ENCODE results near the gene RAP1GAP2.
A peak's percentile ranks its signal among the peaks of the same experiment; 100 is the strongest.

The RAP1GAP2 gene

DNA sequence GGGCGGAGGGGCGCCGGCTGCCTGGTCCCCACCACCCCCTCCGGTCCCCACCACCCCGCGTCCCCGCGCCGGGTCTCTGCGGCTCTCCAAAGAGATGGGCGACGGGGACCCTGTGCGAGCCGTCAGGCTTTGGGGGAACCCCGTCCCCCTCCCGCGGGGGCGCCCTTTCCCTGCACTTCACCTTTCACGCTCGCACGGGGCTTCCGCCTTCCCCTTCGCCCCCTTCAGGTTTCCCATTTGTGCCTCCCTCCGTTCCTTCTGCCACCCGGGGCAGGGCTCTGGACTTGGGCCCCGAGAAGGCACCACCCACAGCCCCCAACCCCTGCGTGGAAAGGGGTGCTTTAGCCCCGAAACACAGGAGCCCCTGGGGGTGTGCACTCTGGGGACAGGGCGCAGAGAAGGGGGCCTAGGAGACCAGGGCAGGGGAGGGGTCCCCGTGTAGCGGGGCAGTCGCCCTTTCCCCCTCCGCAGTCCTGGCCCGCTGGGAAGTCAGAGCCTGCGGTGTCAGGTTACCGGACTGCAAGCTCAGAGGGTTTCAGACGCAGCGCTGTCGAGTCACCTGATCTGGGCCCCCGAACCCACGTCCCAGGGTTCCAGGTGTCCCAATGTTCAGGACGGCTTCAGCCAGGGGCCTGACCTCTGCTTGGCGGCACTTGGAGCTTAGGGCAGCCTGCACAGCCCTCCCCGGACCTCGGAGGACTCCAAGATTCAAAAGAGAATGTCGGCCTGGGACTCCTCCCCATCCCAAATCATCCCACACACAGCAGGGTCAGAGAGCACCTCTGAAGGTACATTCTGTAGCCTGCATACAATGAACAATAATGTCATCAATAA lies 40.1 kb upstream of the RAP1GAP2 start:
- Histone ChIP-seq H3K9me3 (no peaks in the 10 kb centered on the region), H3K36me3 (no peaks in the 10 kb centered on the region), H3K4me1 (no peaks in the 10 kb centered on the region), H3K27me3 (peaks cover 21% of the 10 kb centered on the region), H3K4me3 (ENCODE audit: low read depth, low read length) (no peak overlapping the region)
- TF ChIP-seq, protein P1, sequence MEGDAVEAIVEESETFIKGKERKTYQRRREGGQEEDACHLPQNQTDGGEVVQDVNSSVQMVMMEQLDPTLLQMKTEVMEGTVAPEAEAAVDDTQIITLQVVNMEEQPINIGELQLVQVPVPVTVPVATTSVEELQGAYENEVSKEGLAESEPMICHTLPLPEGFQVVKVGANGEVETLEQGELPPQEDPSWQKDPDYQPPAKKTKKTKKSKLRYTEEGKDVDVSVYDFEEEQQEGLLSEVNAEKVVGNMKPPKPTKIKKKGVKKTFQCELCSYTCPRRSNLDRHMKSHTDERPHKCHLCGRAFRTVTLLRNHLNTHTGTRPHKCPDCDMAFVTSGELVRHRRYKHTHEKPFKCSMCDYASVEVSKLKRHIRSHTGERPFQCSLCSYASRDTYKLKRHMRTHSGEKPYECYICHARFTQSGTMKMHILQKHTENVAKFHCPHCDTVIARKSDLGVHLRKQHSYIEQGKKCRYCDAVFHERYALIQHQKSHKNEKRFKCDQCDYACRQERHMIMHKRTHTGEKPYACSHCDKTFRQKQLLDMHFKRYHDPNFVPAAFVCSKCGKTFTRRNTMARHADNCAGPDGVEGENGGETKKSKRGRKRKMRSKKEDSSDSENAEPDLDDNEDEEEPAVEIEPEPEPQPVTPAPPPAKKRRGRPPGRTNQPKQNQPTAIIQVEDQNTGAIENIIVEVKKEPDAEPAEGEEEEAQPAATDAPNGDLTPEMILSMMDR (IDR thresholded peaks at IDR 0.05; ENCODE audit: low read depth, low read length), result no peak
- no peak for DNase-seq

DNA sequence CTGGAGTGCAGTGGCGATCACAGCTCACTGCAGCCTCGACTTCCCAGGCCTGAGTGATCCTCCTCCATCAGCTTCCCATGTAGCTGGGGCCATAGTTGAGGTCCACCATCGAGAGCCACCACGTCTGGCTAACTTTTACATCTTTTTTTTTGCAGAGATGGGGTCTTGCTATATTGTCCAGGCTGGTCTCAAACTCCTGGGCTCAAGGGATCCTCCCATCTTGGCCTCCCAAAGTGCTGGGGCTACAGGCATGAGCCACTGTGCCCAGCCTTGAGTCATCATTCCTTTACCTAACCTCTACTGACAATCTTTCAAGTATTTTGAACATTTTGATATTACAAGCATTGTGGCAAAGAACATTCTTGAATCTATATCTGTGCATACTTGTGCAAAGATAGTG lies 37.4 kb upstream of the RAP1GAP2 start:
- Histone ChIP-seq H3K27me3 (peaks cover 21% of the 10 kb centered on the region), H3K4me3 (ENCODE audit: low read depth, low read length) (no peak overlapping the region), H3K4me1 (no peaks in the 10 kb centered on the region), H3K36me3 (no peaks in the 10 kb centered on the region), H3K9me3 (no peaks in the 10 kb centered on the region)
- TF ChIP-seq, protein P1 (IDR thresholded peaks at IDR 0.05; ENCODE audit: low read depth, low read length), result no peak
- DNase-seq, result no peak

DNA sequence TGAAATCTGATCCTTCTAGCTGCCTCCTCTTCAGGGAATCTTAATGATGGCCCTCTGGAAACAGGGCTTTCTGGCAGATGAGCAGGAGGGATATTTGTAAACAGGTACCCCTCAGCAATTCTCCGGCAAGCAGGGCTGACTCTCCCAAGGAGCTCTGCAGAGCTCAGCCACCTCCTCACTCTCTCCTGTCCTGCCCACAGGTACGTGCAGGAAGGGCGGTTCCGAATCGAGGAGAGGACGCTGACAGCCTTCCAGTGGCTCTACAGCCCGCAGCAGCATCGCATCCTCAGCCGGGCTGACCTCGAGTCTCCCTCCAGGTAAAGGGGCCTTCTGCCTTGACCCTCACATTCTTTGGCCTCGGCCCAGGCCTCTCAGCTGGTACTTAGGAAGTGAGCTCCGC lies 26.1 kb upstream of the RAP1GAP2 start:
- no peak for DNase-seq
- no peaks in the 10 kb centered on the region; the same call in 1 of the 2 replicates for H3K27me3 ChIP-seq
- H3K4me1 ChIP-seq, result no peaks in the 10 kb centered on the region
- no peaks in the 10 kb centered on the region for H3K36me3 ChIP-seq
- TF ChIP-seq, protein P1 (IDR thresholded peaks at IDR 0.05; ENCODE audit: low read depth, low read length), result no peak
- H3K9me3 ChIP-seq, result no peaks in the 10 kb centered on the region
- H3K4me3 ChIP-seq (ENCODE audit: low read depth, low read length), result no peak overlapping the region

DNA sequence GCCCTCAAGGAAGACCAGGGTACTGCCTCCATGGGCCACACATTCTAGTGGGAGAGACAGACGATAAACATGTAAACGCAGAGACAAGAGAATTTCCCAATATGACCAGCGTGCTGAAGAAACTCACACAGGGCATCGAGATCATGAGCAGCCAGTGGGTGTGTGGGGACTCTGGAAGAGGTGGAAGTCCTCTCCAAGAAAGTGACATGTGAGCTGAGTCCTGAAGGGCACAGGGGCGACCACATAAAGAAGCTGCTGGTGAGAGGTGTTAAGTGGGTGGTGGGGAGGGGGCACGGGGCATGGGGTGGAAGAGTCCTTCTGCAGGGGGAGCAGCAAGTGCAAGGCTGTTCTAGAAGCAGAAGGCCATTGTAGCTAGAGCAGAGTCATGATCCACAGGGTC lies 21.0 kb upstream of the RAP1GAP2 start:
- Histone ChIP-seq H3K27me3 (no peaks in the 10 kb centered on the region), H3K4me1 (no peaks in the 10 kb centered on the region), H3K4me3 (ENCODE audit: low read depth, low read length) (no peak overlapping the region), H3K36me3 (no peaks in the 10 kb centered on the region), H3K9me3 (no peaks in the 10 kb centered on the region)
- no peak for DNase-seq
- TF ChIP-seq, protein P1 (IDR thresholded peaks at IDR 0.05; ENCODE audit: low read depth, low read length), result no peak

DNA sequence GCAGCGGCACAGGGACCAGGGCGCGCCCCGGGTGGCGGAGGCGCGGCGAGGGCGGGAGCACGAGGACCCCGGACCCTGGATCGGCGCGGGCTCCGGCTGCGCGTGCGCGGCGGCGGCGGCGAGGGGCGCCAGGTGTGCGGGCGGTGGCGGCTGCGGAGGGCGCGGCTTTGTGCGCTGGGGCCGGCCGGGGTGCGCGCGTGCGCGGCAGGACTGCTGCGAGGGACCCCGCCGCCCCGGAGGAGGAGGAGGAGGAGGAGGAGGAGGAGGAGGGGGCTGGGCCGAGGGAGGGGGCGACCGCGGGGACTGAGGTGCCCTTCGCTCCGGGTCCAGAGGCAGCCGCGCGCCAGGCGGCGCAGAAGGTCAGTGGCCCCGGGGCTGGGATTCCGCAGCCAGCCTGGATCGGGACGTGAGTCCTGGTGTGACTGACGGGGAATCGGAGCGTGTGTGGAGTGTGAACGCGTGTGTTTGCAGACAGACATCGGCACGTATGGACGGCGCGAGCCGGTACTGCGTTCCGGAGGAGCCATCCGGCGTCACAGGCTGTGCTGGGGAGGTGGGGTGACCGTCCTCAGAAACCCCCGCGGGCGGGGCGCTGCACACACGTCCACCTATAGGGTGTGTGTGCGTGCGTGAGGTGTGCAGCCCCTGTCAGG lies 19.5 kb upstream of the RAP1GAP2 start:
- H3K36me3 ChIP-seq, result no peaks in the 10 kb centered on the region
- no peaks in the 10 kb centered on the region for H3K27me3 ChIP-seq
- H3K4me1 ChIP-seq, result no peaks in the 10 kb centered on the region
- TF ChIP-seq, protein P1 (IDR thresholded peaks at IDR 0.05; ENCODE audit: low read depth, low read length), result no peak
- H3K9me3 ChIP-seq, result no peaks in the 10 kb centered on the region
- DNase-seq, result peak; percentile 44
- H3K4me3 ChIP-seq (ENCODE audit: low read depth, low read length), result peak overlapping the region; percentile 60
